ENCODE measurements around the gene RPS2. TPM values are rescaled to one million over a fixed set of nuclear protein-coding genes. Genes with fewer than 3 reads are reported as not detected.
"Not testable (repeated sequence)": the region's sequence is repeated elsewhere in the genome, so short reads cannot be mapped to it uniquely, and the experiment has no call there.

The RPS2 gene
- total RNA-seq, 1 experiment from 2014 or later = 6,554 TPM

GRCh38 chr16:1966460-1966859 lies 1.8 kb upstream of the RPS2 start, which contains the start of gene RNF151:
Gene RNF151 (plus strand): TSS chr16:1966856. CDS start chr16:1966882, 26 bp downstream.
- no peak for DNase-seq (ENCODE audit: extremely low read depth, low read depth)

GRCh38 chr16:1965396-1966001 lies 873 bp upstream of the RPS2 start:
- no peak for DNase-seq (ENCODE audit: extremely low read depth, low read depth)

GRCh38 chr16:1963806-1964505 lies 670 bp downstream of the RPS2 start:
- no peak for DNase-seq (ENCODE audit: extremely low read depth, low read depth)

GRCh38 chr16:1962161-1963153 lies 2.2 kb downstream of the RPS2 start:
- DNase-seq (ENCODE audit: extremely low read depth, low read depth) = not testable (repeated sequence)

- no peak for DNase-seq (ENCODE audit: extremely low read depth, low read depth)
Observed at GRCh38 chr16:1961651-1962067, 3.0 kb downstream of the RPS2 start.

GRCh38 chr16:1960665-1961630 lies 3.7 kb downstream of the RPS2 start:
- peak; percentile 55 for DNase-seq (ENCODE audit: extremely low read depth, low read depth)

GRCh38 chr16:1959269-1960039 lies 5.2 kb downstream of the RPS2 start, which contains the start of gene NDUFB10:
Gene NDUFB10 (plus strand): TSS chr16:1959538. CDS start chr16:1959625, 87 bp downstream.
- DNase-seq (ENCODE audit: extremely low read depth, low read depth) = peak; percentile 89

- no peak for DNase-seq (ENCODE audit: extremely low read depth, low read depth)
Observed at GRCh38 chr16:1958715-1959268, 5.8 kb downstream of the RPS2 start.

- not testable (repeated sequence) for DNase-seq (ENCODE audit: extremely low read depth, low read depth)
Observed at GRCh38 chr16:1958143-1958491, 6.5 kb downstream of the RPS2 start.

GRCh38 chr16:1957434-1958142 lies 7.0 kb downstream of the RPS2 start:
- DNase-seq (ENCODE audit: extremely low read depth, low read depth) = not testable (repeated sequence)

GRCh38 chr16:1953734-1954133 lies 10.9 kb downstream of the RPS2 start:
- DNase-seq (ENCODE audit: extremely low read depth, low read depth) = no peak

GRCh38 chr16:1950559-1950958 lies 14.1 kb downstream of the RPS2 start:
- no peak for DNase-seq (ENCODE audit: extremely low read depth, low read depth)

GRCh38 chr16:1950047-1950446 lies 14.6 kb downstream of the RPS2 start:
- no peak for DNase-seq (ENCODE audit: extremely low read depth, low read depth)

- no peak for DNase-seq (ENCODE audit: extremely low read depth, low read depth)
Observed at GRCh38 chr16:1949507-1949906, 15.1 kb downstream of the RPS2 start.

- DNase-seq (ENCODE audit: extremely low read depth, low read depth) = no peak
Observed at GRCh38 chr16:1947369-1947670, 17.3 kb downstream of the RPS2 start.

GRCh38 chr16:1946495-1947368 lies 17.9 kb downstream of the RPS2 start:
- DNase-seq (ENCODE audit: extremely low read depth, low read depth) = no peak

Measured in NCI-H460 (cell line).